GM21528 (cell line): ENCODE results near the gene AHRR.

Experiments used
- ATAC-seq: cut with Tn5 transposase; IDR thresholded peaks from one replicate; pipeline ENCODE4 v1.9.1; 2021; ENCODE audit warnings: mild to moderate bottlenecking, moderate library complexity; ENCODE audit not compliant: unreplicated experiment, low FRiP score

Gene AHRR

GRCh38 chr5:423626-424261 lies 102.2 kb downstream of the AHRR start:
- no peak for ATAC-seq

DNA sequence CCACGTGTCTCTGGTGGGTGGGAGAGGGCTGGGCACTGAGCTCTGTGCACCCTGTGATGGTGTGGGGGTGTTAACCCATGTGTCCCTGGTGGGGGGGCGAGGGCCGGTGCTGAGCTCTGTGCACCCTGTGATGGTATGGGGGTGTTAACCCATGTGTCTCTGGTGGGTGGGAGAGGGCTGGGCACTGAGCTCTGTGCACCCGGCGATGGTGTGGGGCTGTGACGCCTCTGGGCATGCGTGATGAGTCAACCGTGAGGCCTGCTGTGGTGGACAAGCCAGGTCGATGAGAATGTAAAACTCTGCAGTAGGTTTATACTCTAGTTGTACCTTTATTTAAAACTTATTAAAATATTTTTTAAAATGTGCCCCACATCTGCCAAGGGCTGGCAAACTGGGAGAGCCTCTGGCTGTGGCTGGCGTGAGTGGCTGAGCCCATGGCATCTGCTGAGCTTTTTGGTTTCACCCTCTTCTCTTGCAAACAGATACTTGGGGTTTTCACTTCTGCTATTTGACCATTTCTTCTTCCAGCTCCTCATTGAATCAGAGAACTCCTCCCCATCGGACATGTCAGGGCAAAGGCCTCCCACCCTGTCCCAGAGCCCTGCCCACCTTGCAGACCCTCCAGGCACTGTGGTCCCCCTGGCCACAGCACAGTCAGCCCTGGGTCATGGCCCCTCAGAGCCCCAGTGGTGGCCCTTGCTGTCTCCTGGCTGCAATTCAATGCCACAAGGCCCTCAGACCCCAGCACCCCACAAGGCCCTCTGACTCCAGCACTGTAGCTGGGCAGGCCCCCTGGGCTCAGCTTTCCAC lies 103.0 kb downstream of the AHRR start:
- peak; percentile 89 for ATAC-seq

DNA sequence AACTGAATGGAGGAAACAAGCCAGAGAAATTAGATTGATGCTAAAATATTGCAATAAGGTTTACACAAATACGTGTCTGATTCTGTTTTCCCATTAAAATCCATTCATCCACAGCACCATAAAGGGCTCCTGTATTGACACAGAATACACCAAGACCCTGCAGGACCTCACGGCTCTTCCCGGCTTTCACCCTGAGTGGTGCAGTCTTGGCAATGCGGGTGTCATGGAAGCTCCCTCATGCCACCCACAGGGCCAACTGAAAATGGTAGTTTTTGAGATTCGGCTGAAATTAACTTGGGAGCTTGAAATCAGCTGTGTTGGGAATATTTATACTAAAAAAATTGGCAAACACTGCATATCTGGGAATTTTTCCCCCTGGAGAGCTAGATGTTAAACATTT lies 104.2 kb downstream of the AHRR start:
- no peak for ATAC-seq

DNA sequence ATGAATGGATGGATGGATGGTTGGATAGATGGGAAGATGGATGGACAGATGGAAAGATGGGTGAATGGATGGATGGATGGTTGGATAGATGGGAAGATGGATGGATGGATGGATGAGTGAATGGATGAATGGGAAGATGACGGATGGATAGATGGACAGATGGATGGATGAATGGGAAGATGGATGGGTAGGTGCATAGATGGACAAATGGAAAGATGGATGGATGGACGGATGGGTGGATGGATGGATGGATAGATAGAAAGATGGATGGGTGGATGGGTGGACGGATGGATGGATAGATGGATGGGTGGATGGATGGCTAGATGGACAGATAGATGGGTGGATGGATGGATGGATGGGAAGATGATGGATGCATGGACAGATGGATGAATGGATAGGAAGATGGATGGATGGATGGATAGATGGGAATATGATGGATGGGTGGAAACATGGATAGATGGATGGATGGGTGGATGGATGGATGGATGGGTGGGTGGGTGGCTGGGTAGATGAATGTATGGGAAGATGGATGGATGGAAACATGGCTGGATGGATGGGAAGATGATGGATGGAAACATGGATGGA lies 105.0 kb downstream of the AHRR start:
- ATAC-seq = no peak

- ATAC-seq = no peak
Observed at GRCh38 chr5:427415-428087, 106.0 kb downstream of the AHRR start.

- no peak for ATAC-seq
Observed at GRCh38 chr5:428219-428618, 106.7 kb downstream of the AHRR start.

DNA sequence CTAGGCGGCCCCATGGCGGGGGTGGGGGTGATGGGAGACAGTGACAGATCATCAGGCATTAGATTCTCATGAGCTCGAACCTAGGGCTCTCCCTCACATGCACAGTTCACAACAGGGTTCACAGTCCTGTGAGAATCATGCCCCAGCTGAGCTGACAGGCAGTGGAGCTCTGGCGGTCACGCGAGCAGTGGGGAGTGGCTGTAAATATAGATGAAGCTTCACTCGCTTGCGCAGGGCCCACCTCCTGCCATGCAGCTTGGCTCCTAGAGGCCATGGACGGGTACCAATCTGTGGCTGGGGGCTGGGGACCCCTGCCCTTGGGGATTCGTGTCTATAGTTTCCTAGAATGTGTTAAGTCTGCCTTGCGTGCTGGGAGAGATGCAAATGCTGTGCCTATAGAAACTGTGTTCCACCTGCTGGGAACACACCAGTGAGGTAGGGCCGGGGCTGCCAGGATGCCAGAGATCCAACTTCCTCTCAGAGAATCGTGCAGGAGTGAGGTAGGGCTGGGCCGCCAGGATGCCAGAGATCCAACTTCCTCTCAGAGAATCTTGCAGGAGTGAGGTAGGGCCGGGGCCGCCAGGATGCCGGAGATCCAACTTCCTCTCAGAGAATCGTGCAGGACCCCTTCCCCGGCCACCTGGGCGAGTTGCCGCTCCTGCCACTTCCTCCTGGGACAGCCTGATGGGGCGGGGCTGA lies 107.4 kb downstream of the AHRR start:
- no peak for ATAC-seq

DNA sequence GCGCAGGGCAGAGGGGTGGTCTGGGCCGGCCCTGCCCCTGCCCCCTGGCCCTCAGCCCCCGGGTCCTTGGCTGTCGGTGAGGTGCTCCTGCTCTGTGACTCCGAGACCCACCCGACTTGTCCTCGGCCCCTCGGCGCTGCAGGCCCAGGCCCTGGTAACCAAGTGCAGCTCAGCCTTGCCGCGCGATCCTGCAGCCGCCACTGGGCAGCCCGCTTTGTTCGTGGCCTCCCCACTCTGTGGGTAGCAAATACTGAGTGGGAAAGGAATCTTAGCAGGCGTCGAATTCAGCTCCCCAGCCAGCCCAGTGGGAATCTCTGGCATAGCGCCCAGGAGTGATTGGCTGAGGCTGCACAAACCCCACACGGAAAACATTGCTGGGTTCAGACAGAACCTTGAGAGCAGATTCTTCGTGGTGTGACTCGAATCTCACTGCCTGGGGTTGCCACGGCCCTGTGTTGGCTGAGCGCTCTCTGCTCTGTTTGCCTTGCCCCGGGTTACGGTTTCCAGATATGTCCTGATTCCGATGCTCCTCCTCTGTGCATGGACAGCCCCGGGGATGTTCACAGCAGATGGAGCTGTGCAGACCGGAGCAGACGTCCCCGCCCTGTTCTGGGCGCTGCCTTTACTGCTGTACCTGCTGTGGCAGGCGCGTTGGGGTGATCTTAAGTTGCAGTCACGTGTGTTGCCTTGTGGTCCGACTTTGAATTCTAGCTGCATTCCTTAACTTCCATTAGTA lies 108.1 kb downstream of the AHRR start:
- no peak for ATAC-seq

- ATAC-seq = no peak
Observed at GRCh38 chr5:430214-430925, 108.9 kb downstream of the AHRR start.

DNA sequence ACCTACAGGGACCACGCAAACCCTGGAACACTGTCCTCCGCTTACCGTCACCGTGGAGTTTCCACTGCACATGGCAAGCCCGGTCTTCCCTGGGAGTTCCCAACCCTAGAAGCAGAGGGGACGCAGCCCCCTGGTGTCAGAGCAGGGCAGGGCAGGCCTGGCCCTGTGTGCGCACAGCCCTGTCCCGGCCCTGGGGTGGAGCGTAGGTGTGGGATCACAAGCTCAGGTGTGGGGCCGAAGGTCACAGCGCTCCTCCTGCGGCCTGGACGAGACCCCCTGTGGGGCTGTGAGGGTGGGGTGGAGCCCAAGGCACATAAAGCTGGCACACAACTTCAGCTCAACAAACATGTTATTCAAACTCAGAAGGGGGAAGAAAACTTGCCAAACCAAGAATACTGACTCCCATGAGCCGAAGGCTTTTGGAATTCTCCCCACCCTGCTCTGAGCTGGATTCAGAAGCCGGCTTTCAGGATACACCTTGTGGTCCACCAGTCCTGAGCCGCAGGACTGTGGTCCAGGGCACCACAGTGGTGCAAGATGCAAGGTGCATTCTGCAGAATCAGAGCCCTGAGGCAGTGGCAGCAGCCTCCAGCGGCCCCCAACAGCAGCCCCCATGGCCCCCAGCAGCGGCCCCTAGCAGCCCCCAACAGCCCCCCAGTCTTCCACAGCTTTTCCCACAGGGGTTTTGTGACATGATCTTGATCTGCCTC lies 109.6 kb downstream of the AHRR start:
- no peak for ATAC-seq

DNA sequence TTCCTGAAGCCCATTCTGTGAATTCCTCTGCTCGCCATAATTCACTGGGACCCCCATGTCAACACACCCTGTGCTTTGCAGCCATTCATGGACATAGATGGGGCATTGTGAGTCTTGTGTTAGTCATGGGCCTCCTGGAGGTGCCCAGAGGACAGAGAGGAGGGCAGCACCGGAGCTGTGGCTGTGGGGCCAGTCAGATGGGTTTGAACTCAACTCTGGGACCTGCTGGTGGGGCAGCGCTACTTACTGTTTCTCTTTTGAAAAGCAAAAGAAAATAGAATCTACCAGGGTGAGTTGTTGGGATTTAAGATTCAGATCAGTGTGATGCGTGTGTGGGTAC lies 110.2 kb downstream of the AHRR start:
- no peak for ATAC-seq

GRCh38 chr5:432201-432927 lies 110.8 kb downstream of the AHRR start:
- no peak for ATAC-seq

- no peak for ATAC-seq
Observed at GRCh38 chr5:432928-433791, 111.6 kb downstream of the AHRR start.

GRCh38 chr5:433836-434235 lies 112.3 kb downstream of the AHRR start:
- ATAC-seq = no peak

DNA sequence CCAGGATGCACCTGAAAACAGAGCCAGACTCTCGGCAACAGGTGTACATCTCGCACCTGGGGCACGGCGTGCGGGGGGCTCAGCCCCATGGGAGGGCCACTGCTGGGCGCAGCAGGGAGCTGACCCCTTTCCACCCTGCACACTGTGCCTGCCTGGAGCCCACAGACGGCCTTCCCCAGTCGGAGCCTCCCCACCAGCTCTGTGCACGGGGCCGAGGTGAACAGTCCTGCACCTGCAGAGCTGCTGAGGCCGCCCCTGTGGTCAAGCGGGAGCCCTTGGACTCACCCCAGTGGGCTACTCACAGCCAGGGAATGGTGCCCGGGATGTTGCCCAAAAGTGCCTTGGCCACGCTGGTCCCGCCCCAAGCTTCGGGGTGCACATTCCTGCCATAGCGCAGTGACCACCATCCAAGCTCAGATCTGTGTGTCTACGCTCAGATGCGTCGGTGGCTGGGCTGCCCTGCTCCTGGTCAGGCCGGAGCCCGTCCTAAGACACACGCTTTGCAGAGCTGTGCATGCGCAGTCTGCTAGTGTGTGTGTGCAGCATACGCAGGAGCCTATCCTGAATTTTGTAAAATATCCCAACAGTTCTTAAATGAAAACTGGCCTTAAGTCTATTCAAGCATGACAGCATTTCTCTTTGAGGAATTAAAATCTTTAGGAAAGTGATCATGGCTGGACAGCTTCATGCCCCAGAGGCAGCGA lies 113.1 kb downstream of the AHRR start:
- no peak for ATAC-seq

GRCh38 chr5:435156-435790 lies 113.8 kb downstream of the AHRR start:
- ATAC-seq = no peak
